ENCODE results near the gene RASGEF1C.

RASGEF1C gene

DNA sequence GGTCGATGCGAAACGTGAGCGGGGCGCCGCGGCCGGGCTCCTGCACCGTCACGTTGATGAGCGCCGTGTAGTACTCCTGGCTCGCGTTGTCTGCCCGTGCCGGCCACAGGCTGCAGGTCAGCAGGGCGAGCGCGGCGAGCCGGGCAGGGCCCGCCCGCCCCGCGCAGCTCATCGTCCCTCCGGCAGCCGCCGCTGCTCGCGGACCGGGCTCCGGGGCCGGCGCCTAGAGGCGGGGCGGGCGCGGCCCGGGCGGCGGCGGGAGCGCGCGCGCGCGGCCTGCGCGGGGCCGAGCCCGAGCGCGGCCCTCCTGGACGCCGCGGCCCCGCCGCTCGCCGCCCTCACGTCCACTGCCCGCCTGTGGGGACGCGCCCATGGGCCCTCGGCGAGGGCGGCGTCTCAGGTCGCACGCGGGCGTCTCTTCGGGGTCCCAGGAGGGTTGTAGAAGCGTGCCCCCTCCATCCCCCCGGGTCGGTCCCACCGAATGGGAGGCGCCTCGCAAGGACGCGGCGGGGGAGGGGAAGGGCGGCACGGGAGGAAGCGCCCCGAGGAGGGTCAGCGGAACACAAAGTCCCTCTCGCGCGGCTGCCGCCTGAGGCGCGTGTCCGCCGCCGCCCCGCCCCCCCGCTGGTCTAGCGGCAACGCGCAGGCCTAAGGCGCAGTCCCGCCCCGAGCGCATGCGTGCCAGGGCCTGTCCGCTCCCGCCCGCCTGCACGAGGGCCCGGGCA is 137.3 kb downstream of the RASGEF1C start, which contains the start of gene RNF130:
Gene RNF130 (minus strand): TSS at position 229 of the 725 bp plus-strand sequence. CDS start 57 bp downstream, at position 172.
- H3K36me3 ChIP-seq (ENCODE audit: low read length) = no peaks in the 10 kb centered on the region
- H3K9me2 ChIP-seq (replicated peaks; ENCODE audit: insufficient read depth, low read length) = no peaks in the 10 kb centered on the region
- no peak for TF ChIP-seq EZH2phosphoT487 (conservative IDR thresholded peaks at IDR 0.05; ENCODE audit: low read length)
- TF ChIP-seq, protein P1, sequence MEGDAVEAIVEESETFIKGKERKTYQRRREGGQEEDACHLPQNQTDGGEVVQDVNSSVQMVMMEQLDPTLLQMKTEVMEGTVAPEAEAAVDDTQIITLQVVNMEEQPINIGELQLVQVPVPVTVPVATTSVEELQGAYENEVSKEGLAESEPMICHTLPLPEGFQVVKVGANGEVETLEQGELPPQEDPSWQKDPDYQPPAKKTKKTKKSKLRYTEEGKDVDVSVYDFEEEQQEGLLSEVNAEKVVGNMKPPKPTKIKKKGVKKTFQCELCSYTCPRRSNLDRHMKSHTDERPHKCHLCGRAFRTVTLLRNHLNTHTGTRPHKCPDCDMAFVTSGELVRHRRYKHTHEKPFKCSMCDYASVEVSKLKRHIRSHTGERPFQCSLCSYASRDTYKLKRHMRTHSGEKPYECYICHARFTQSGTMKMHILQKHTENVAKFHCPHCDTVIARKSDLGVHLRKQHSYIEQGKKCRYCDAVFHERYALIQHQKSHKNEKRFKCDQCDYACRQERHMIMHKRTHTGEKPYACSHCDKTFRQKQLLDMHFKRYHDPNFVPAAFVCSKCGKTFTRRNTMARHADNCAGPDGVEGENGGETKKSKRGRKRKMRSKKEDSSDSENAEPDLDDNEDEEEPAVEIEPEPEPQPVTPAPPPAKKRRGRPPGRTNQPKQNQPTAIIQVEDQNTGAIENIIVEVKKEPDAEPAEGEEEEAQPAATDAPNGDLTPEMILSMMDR (IDR thresholded peaks at IDR 0.05; ENCODE audit: insufficient read depth, low read length, poor library complexity, severe bottlenecking) = no peak
- H4K20me1 ChIP-seq (ENCODE audit: low read depth, low read length) = no peaks in the 10 kb centered on the region
- no peaks in the 10 kb centered on the region for H3K9me3 ChIP-seq (ENCODE audit: insufficient read depth, low read length)
- H3K9ac ChIP-seq (ENCODE audit: low read length) = no peak within 1 kb of the TSS
- no peaks in the 10 kb centered on the region for H3K27me3 ChIP-seq (ENCODE audit: low read length)
- H3K4me2 ChIP-seq (ENCODE audit: low read depth, low read length, poor library complexity, severe bottlenecking) = no peak within 1 kb of the TSS
- H3K27ac ChIP-seq (ENCODE audit: low read depth, low read length) = no peak within 1 kb of the TSS
- H3F3A ChIP-seq (ENCODE audit: insufficient read depth) = no peaks in the 10 kb centered on the region
- H3K4me3 ChIP-seq (ENCODE audit: insufficient read depth, low read length, poor library complexity, severe bottlenecking) = no peak within 1 kb of the TSS
- no peak within 1 kb of the TSS for H2AFZ ChIP-seq (ENCODE audit: low read depth, low read length, severe bottlenecking)
- H3K79me2 ChIP-seq (ENCODE audit: insufficient read depth, low read length) = no peaks in the 10 kb centered on the region

- Histone ChIP-seq H3F3A (ENCODE audit: insufficient read depth) (no peaks in the 10 kb centered on the region), H3K27me3 (ENCODE audit: low read length) (no peaks in the 10 kb centered on the region), H3K79me2 (ENCODE audit: insufficient read depth, low read length) (no peaks in the 10 kb centered on the region), H3K9me2 (replicated peaks; ENCODE audit: insufficient read depth, low read length) (no peaks in the 10 kb centered on the region), H3K36me3 (ENCODE audit: low read length) (no peaks in the 10 kb centered on the region), H3K9ac (ENCODE audit: low read length) (no peak overlapping the region), H2AFZ (ENCODE audit: low read depth, low read length, severe bottlenecking) (no peak overlapping the region), H3K27ac (ENCODE audit: low read depth, low read length) (no peak overlapping the region), H3K4me3 (ENCODE audit: insufficient read depth, low read length, poor library complexity, severe bottlenecking) (no peak overlapping the region), H4K20me1 (ENCODE audit: low read depth, low read length) (no peaks in the 10 kb centered on the region), H3K4me2 (ENCODE audit: low read depth, low read length, poor library complexity, severe bottlenecking) (no peak overlapping the region), H3K9me3 (ENCODE audit: insufficient read depth, low read length) (no peaks in the 10 kb centered on the region)
- no peak for TF ChIP-seq EZH2phosphoT487 (conservative IDR thresholded peaks at IDR 0.05; ENCODE audit: low read length)
These were observed 138.1 kb downstream of the RASGEF1C start for GRCh38 chr5:180070756-180071530.

DNA sequence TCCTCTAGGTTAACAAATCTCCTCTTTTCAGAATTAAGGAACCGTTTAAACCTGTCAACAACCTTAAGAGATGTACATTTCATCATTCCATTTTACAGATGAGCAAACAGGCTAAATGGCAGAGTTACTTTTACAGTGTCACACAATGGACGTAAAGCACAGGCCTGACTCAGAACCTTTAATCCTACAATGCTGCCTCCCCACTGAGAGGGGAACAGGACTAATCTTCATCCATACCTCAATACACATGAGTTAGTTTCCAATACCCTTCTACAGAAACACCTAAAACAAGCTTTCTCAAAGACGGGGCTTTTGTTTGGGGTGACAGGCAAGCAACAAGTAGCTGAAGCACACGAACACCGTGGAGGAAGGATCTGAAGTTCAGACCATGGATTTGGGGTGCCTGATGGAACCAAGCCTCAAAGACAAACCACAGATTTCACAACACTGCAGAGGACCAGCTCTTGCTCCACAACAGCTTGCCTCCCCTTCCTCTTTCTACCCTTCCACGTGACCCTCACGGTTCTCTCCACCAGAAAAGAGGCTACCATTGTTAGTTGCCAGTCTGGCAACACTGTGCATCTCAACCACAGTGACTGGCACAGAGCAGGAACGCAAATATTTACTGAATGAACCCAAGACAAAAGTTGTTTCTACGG is 139.3 kb downstream of the RASGEF1C start:
- no peaks in the 10 kb centered on the region for H3K9me3 ChIP-seq (ENCODE audit: insufficient read depth, low read length)
- H3K4me2 ChIP-seq (ENCODE audit: low read depth, low read length, poor library complexity, severe bottlenecking) = no peak overlapping the region
- H3K36me3 ChIP-seq (ENCODE audit: low read length) = no peaks in the 10 kb centered on the region
- TF ChIP-seq, protein P1 (IDR thresholded peaks at IDR 0.05; ENCODE audit: insufficient read depth, low read length, poor library complexity, severe bottlenecking) = no peak
- TF ChIP-seq EZH2phosphoT487 (conservative IDR thresholded peaks at IDR 0.05; ENCODE audit: low read length) = no peak
- no peaks in the 10 kb centered on the region for H3K9me2 ChIP-seq (replicated peaks; ENCODE audit: insufficient read depth, low read length)
- H3K4me3 ChIP-seq (ENCODE audit: insufficient read depth, low read length, poor library complexity, severe bottlenecking) = no peak overlapping the region
- H3K79me2 ChIP-seq (ENCODE audit: insufficient read depth, low read length) = no peaks in the 10 kb centered on the region
- no peak overlapping the region for H3K27ac ChIP-seq (ENCODE audit: low read depth, low read length)
- H3F3A ChIP-seq (ENCODE audit: insufficient read depth) = no peaks in the 10 kb centered on the region
- no peaks in the 10 kb centered on the region for H3K27me3 ChIP-seq (ENCODE audit: low read length)
- no peak overlapping the region for H3K9ac ChIP-seq (ENCODE audit: low read length)
- no peak overlapping the region for H2AFZ ChIP-seq (ENCODE audit: low read depth, low read length, severe bottlenecking)
- no peaks in the 10 kb centered on the region for H4K20me1 ChIP-seq (ENCODE audit: low read depth, low read length)
